NCI-H774 (cell line): ENCODE measurements around the gene EXD3.
"Not testable (repeated sequence)": the region's sequence is repeated elsewhere in the genome, so short reads cannot be mapped to it uniquely, and the experiment has no call there.

Source experiments
- DNase-seq: peaks from one replicate; lab custom pipeline; 2025; lab: John Stamatoyannopoulos, UW

EXD3 gene

GRCh38 chr9:137379761-137380161, 43.2 kb downstream of the EXD3 start:
- DNase-seq, result no peak

- not testable (repeated sequence) for DNase-seq
Observed at GRCh38 chr9:137378688-137379410, 44.1 kb downstream of the EXD3 start.

GRCh38 chr9:137376386-137376785, 46.6 kb downstream of the EXD3 start:
- DNase-seq, result no peak

- DNase-seq, result no peak
Observed at GRCh38 chr9:137375321-137376058, 47.5 kb downstream of the EXD3 start.

GRCh38 chr9:137374131-137374845, 48.7 kb downstream of the EXD3 start:
- DNase-seq, result no peak

GRCh38 chr9:137373611-137373980, 49.4 kb downstream of the EXD3 start:
- no peak for DNase-seq

GRCh38 chr9:137372693-137373610, 50.0 kb downstream of the EXD3 start:
- DNase-seq, result no peak

- no peak for DNase-seq
Observed at GRCh38 chr9:137371946-137372651, 50.9 kb downstream of the EXD3 start.

- no peak for DNase-seq
Observed at GRCh38 chr9:137371521-137371941, 51.4 kb downstream of the EXD3 start.

- no peak for DNase-seq
Observed at GRCh38 chr9:137370865-137371520, 52.0 kb downstream of the EXD3 start.

GRCh38 chr9:137369911-137370764, 52.8 kb downstream of the EXD3 start:
- DNase-seq, result no peak

- no peak for DNase-seq
Observed at GRCh38 chr9:137369061-137369787, 53.7 kb downstream of the EXD3 start.

GRCh38 chr9:137368431-137369035, 54.4 kb downstream of the EXD3 start:
- DNase-seq, result no peak

- DNase-seq, result no peak
Observed at GRCh38 chr9:137367506-137368430, 55.2 kb downstream of the EXD3 start.

GRCh38 chr9:137366891-137367381, 56.0 kb downstream of the EXD3 start:
- no peak for DNase-seq

- DNase-seq, result no peak
Observed at GRCh38 chr9:137366445-137366810, 56.5 kb downstream of the EXD3 start.
